LNCaP clone FGC (cell line): ENCODE measurements around the gene TNS3.

Experiments used
- DNase-seq: peaks from one replicate; pipeline ENCODE4 v3.0.0-alpha.2; 2011; ENCODE audit warnings: low read depth
- H3K4me3 ChIP-seq: 2 replicates; pipeline ENCODE4 v1.5.1; 2011; ENCODE audit warnings: mild to moderate bottlenecking, low read depth, low read length, control low read depth
- TF ChIP-seq, protein P1 (sequence below): IDR thresholded peaks from 2 replicates; pipeline ENCODE4 v1.5.1; 2012; ENCODE audit warnings: mild to moderate bottlenecking; ENCODE audit not compliant: control insufficient read depth, insufficient read depth; ENCODE audit errors: extremely low read depth

Gene TNS3

DNA sequence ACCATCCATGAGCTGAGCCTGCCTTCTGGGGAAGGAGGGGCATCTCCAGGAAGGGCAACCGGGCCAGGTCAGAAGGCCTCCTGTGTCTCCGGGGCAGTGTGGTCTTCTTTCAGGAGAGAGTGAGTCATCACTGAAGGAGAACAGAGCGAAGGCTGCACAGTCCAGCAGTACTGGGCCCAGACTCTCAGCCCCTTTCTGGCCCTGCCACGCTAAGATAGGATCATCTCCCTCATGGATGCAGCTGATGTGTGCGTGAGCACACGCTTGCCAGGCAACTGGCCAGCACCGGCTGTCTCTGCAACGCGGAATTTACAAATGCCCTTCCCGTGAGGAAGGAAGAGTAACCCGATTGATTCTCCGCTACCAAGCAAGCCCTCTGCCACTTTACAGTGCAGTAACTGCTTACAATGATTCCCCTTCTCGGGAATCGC lies 328.2 kb downstream of the TNS3 start:
- peak overlapping the region; percentile 44 for H3K4me3 ChIP-seq
- TF ChIP-seq, protein P1, sequence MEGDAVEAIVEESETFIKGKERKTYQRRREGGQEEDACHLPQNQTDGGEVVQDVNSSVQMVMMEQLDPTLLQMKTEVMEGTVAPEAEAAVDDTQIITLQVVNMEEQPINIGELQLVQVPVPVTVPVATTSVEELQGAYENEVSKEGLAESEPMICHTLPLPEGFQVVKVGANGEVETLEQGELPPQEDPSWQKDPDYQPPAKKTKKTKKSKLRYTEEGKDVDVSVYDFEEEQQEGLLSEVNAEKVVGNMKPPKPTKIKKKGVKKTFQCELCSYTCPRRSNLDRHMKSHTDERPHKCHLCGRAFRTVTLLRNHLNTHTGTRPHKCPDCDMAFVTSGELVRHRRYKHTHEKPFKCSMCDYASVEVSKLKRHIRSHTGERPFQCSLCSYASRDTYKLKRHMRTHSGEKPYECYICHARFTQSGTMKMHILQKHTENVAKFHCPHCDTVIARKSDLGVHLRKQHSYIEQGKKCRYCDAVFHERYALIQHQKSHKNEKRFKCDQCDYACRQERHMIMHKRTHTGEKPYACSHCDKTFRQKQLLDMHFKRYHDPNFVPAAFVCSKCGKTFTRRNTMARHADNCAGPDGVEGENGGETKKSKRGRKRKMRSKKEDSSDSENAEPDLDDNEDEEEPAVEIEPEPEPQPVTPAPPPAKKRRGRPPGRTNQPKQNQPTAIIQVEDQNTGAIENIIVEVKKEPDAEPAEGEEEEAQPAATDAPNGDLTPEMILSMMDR, result no peak
- DNase-seq, result no peak

DNA sequence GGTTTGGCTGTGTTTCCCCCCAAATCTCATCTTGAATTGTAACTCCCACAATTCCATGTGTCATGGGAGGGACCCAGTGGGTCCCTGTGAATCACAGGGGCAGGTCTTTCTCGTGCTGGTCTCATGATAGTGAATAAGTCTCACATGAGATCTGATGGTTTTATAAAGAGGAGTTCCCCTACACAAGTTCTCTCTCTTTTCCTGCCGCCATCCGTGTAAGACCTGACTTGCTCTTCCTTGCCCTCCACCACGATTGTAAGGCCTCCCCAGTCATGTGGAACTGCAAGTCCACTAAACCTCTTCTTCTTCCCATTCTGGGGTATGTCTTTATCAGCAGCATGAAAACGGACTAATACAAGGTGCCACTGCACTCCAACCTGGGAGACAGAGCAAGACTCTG lies 329.2 kb downstream of the TNS3 start:
- TF ChIP-seq, protein P1, result no peak
- DNase-seq, result no peak
- H3K4me3 ChIP-seq, result no peak overlapping the region

DNA sequence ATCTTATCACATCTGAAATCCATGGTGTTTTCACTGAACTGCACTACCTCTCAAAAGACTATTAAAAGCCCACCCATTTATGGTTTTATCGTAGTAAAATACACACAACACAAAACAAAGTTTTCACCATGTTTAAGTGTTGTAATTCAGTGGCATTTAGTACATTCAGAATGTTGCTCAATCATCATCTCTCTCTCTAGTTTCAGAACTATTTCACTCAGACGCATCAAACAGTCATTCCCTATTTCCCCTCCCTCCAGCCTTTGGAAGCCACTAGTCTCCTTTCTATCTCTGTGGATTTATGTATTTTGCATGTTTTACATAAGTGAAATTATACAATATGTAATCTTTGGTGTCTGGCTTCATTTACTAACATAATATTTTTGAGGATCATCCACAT lies 332.6 kb downstream of the TNS3 start:
- TF ChIP-seq, protein P1, result no peak
- no peak overlapping the region for H3K4me3 ChIP-seq
- DNase-seq, result no peak

DNA sequence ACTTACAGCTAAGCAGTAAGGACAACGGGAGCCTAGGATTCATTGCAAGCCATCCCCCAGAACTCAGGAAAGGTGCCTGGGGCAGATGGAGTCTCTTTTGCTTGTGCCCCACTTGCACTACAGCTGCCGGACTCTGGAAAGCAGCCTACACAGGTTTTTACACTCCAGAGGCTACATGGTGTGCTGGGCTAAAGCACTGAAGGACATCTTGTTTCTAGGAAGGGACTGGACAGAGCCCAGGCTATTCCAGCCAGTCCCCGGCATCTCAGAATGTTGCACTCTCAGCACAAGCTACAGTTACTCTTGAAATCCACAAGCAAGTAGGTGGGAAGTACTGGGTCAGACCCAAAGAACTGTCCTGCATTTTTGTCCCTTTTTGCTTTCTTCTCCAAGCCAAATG lies 333.1 kb downstream of the TNS3 start:
- no peak for DNase-seq
- TF ChIP-seq, protein P1, result no peak

DNA sequence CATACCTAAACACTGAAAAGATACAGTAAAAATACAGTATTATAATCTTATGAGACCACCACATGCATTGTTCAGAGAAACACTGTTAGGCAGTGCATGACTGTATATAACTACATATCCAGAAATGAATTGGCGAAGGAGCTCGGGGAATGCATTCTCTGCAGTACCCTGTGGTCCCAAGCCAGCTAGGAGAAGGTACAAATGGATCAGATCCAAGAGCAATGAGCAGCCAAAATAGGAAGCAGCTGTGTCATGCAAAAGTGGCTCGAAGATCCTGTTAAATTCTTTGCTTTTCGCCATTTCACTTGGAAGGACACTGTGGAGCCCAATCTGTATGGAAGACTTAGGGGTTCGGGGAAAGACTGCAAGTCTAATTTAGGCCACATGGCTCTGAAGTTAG lies 334.8 kb downstream of the TNS3 start:
- no peak overlapping the region for H3K4me3 ChIP-seq
- TF ChIP-seq, protein P1, result no peak

More for the DNA sequence above, 333.1 kb downstream of the TNS3 start:
- H3K4me3 ChIP-seq, result no peak overlapping the region

DNA sequence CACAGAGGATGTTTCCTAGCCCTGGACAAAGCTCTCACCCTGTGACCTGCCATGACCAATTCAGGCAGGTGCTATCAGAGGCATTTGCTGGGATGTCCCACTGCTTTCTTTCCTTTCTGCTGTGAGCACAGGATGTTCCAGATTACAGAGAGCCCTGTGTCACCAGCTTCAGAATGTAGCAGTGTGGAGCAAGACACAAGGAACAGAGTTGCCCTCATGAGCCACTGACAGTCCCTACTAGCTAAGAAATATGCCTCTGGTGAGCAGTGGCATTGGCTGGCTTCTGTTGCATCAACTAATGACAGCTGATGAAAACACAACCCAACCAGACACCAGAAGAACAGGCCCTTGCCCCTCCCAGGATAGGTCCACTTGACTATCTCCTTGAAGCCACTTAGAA lies 337.2 kb downstream of the TNS3 start:
- TF ChIP-seq, protein P1, result no peak
- DNase-seq, result no peak
- no peak overlapping the region for H3K4me3 ChIP-seq

More for the DNA sequence above, 334.8 kb downstream of the TNS3 start:
- DNase-seq, result no peak
